Fibroblast of skin of right biceps (primary cell): ENCODE data around the gene PKN1.
"Not testable (repeated sequence)": the region's sequence is repeated elsewhere in the genome, so short reads cannot be mapped to it uniquely, and the experiment has no call there.

Source experiments
- DNase-seq: peaks from one replicate; pipeline ENCODE4 v3.0.0-alpha.2; 2013

The PKN1 gene

GRCh38 chr19:14433554-14434501, 722 bp downstream of the PKN1 start:
- DNase-seq = no peak

- DNase-seq = peak; percentile 55
Measured at GRCh38 chr19:14434543-14435319, 1.6 kb downstream of the PKN1 start.

- no peak for DNase-seq
Measured at GRCh38 chr19:14435320-14436050, 2.4 kb downstream of the PKN1 start.

GRCh38 chr19:14437578-14438140, 4.6 kb downstream of the PKN1 start:
- peak; percentile 30 for DNase-seq

- no peak for DNase-seq
Measured at GRCh38 chr19:14439014-14439413, 5.9 kb downstream of the PKN1 start.

- peak; percentile 33 for DNase-seq
Measured at GRCh38 chr19:14440049-14440448, 6.9 kb downstream of the PKN1 start.

GRCh38 chr19:14441041-14441938, 8.2 kb downstream of the PKN1 start:
- no peak for DNase-seq

- no peak for DNase-seq
Measured at GRCh38 chr19:14442891-14443631, 10.0 kb downstream of the PKN1 start.

GRCh38 chr19:14443632-14444216, 10.6 kb downstream of the PKN1 start:
- DNase-seq = no peak

GRCh38 chr19:14446336-14447036, 13.4 kb downstream of the PKN1 start:
- DNase-seq = no peak

GRCh38 chr19:14449321-14449720, 16.2 kb downstream of the PKN1 start:
- DNase-seq = no peak

GRCh38 chr19:14450168-14450874, 17.2 kb downstream of the PKN1 start:
- peak; percentile 46 for DNase-seq

- no peak for DNase-seq
Measured at GRCh38 chr19:14450876-14451275, 17.8 kb downstream of the PKN1 start.

- DNase-seq = not testable (repeated sequence)
Measured at GRCh38 chr19:14452303-14452702, 19.2 kb downstream of the PKN1 start.

- no peak for DNase-seq
Measured at GRCh38 chr19:14459703-14460102, 26.6 kb downstream of the PKN1 start.

- DNase-seq = no peak
Measured at GRCh38 chr19:14460935-14461334, 27.8 kb downstream of the PKN1 start.

- not testable (repeated sequence) for DNase-seq
Measured at GRCh38 chr19:14462401-14462800, 29.3 kb downstream of the PKN1 start.

GRCh38 chr19:14463747-14464146, 30.6 kb downstream of the PKN1 start:
- DNase-seq = no peak

- DNase-seq = no peak
Measured at GRCh38 chr19:14467391-14467790, 34.3 kb downstream of the PKN1 start.
